GM20431 (cell line): Measurements from ENCODE around the gene SDHC.
"Not testable (repeated sequence)": the region's sequence is repeated elsewhere in the genome, so short reads cannot be mapped to it uniquely, and the experiment has no call there.

Experiments used
- in situ Hi-C: fragments of 300-500 bp; cut with MseI, MboI; formaldehyde crosslinking; loops from one replicate; pipeline ENCODE4 v1.15.0; 2020; ENCODE audit warnings: low sequenced_read_pairs; ENCODE audit not compliant: unreplicated experiment

The SDHC gene

GRCh38 chr1:161307892-161308638 is 6.1 kb upstream of the SDHC start:
- in situ Hi-C loops = no loop called here

- in situ Hi-C loops = no loop called here
Measured at GRCh38 chr1:161309868-161310267, 4.3 kb upstream of the SDHC start, which contains the start of gene MPZ. MPZ (minus strand) TSS chr1:161309968; CDS start chr1:161309905, 63 bp downstream.

- in situ Hi-C loops = no loop called here
Measured at GRCh38 chr1:161311595-161312181, 2.5 kb upstream of the SDHC start.

GRCh38 chr1:161313554-161314200 is 504 bp upstream of the SDHC start:
- in situ Hi-C loops = no loop called here

GRCh38 chr1:161315841-161316674 is 1.9 kb downstream of the SDHC start:
- in situ Hi-C loops = not testable (repeated sequence)

DNA sequence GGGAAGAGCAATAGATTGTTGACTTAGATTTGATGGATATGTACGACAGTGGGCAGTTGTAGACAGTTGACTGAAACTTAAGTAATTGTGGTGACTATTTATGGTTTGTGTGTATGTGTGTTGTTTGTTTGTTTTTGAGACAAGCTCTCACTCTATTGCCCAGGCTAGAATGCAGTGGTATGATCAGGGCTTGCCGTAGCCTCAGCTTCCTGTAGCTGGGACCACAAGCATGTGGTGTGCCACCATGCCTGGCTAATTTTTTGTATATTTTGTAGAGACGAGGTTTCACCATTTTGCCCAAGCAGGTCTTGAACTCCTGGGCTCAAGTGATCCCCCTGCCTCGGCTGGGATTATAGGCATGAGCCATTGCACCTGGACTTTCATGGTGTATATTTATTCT is 9.8 kb downstream of the SDHC start:
- in situ Hi-C loops = no loop called here

DNA sequence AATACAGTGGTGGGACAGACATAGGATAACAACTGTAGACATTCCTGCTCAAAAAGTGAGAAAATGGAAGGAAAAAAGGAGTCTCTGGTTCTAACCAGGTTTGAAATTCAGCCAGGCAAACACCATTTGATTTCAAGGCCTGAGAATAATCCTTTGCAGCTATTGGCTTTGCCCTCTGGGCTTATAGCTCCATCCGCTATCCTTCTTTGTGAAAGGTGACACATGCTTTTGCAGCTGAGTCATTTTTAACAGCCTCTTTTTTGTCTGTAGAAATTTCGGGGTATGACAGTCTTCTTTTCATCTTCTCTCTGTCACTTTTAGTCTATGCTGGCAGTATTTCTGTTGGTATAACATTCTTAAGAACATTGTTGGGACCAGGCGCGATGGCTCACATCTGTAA is 16.2 kb downstream of the SDHC start:
- in situ Hi-C loops = no loop called here

DNA sequence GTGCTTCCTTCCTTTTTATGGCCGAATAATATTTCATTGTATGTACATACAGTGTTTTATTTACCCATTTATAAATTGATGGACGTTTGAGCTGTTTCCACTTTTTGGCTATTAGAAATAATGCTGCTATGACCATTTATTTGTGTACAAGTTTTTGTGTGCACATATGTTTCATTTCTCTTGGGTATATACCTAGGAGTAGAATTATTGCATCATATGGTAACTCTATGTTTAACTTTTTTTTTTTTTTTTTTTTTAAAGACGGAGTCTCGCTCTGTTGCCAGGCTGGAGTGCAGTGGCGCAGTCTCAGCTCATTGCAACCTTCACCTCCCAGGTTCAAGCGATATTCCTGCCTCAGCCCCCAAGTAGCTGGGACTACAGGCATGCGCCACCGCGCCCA is 19.0 kb downstream of the SDHC start:
- in situ Hi-C loops = no loop called here

GRCh38 chr1:161335796-161336195 is 21.6 kb downstream of the SDHC start:
- in situ Hi-C loops = no loop called here

GRCh38 chr1:161342177-161342576 is 28.0 kb downstream of the SDHC start:
- in situ Hi-C loops = no loop called here

DNA sequence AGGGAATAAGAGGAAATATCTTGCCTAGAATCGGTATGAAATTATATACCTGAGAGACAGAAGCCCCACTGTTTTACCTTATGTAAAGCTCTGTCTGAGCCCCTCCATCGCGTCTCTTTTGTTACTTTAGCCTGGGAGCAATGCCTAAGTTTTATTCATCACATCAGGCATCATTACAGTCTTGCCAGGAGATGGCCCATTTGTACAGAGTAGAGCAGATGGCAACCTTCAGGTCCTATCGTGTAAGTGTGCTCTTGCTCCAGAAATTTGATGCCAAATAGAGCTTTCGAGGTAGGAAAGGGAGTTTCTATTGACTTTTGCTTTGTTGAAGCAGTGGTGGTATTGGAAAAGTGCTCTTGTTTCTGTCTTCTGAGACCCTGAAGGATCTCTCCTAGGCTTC is 28.6 kb downstream of the SDHC start:
- in situ Hi-C loops = no loop called here

DNA sequence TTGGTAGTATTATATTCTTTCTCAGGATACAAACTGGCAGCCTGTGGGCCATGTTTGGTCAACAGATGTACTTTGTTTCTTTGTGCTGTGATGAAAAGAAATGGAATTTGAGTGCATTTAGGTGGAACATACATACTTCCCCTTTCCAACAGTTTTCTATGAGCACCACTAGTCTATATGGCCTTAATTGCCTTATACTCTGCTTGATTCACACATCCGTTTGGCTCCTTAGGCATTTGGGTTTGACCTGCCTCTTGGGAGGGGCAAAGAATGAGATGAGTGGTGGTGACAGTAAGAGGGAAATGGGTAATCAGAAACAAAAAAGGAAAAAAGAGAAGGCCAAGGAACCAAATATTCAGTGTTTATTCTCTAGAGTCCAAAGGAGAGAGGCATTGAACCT is 36.5 kb downstream of the SDHC start:
- in situ Hi-C loops = no loop called here

- in situ Hi-C loops = no loop called here
Measured at GRCh38 chr1:161351482-161351881, 37.3 kb downstream of the SDHC start.

- in situ Hi-C loops = no loop called here
Measured at GRCh38 chr1:161357073-161357472, 42.9 kb downstream of the SDHC start.

- in situ Hi-C loops = no loop called here
Measured at GRCh38 chr1:161359291-161359690, 45.1 kb downstream of the SDHC start.

- in situ Hi-C loops = no loop called here
Measured at GRCh38 chr1:161364332-161364731, 50.2 kb downstream of the SDHC start.

DNA sequence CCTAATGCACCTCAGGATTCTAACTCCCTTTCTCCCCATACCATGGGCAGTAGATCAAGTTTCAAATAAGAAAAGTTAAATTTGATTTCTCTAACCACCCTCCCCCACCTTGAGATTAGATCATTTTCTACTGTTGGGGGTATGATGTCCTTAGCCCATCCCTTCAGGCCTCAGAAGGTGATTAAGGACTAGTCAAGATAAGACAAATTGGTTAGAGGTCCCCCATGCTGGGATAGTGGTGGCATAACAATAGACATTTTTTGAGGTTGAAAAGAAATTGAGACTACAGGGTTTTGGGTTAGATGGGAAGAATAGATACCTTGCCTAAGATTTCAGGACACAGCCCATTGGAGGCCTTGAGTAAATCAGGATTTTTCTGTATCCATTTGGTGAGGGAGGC is 51.0 kb downstream of the SDHC start:
- in situ Hi-C loops = no loop called here

DNA sequence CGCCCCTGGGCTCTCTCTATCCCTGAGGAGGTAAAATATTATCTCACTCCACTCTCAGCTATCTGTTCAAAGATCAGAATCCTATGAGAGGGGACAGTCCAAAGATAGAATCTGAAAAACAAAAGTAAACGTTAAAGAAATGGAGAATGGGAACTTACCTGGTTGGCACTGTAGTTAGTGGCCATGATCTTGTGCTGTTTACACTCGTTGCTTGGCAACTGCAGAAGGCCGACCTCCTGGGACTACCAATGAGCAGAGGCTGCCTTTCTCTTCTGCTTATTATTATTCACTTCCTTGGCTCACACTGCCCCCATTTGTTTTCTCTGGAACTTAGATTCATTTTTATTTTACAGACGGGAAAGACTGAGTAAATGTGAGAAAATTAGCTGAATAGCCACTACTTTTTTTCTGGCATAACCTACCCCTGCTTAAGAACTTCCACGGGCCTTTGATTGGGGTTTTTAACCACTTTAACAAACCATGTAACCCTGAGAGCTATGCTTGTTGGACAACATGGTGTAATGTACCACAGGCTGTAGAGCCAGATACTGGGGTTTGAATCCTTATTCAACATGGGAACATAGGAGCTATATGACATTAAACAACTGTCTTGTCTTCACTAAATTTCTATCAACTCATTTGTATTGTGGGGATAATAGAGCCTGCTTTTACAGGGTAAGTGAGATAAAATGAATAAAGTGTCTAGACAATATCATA is 53.7 kb downstream of the SDHC start, which contains the start of gene CFAP126:
CFAP126 (minus strand) TSS at position 193 of the 717 bp plus-strand sequence; CDS start at position 185, 8 bp downstream.
- in situ Hi-C loops = no loop called here

DNA sequence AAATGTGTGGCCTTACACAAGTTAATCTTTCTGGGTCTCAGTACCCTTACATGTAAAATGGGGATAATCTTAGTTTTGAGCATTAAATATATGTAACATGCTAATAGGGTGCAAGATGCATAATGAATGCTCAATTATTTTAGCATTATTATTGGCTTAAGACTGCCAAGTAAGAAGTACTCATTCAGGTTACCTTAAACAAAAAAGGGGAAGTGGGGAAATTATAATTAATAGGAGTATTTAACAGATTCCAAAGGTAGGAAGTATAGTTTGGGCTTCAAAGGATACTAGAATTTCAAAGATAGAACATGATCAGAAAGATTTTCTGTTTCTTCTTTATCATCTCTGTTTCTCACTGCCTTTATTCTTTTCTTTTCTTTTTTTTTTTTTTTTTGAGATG is 59.3 kb downstream of the SDHC start:
- in situ Hi-C loops = loop anchor here (10.0 kb wide), 1 partner anchor 149 kb away; the partner anchor contains the start of genes APOA2 and TOMM40L

- in situ Hi-C loops = loop anchor here (10.0 kb wide), 1 partner anchor 150 kb away; the partner anchor contains the start of genes APOA2 and TOMM40L
Measured at GRCh38 chr1:161374373-161374772, 60.2 kb downstream of the SDHC start.
